ENCODE measurements around the gene VLDLR.

Gene VLDLR

DNA sequence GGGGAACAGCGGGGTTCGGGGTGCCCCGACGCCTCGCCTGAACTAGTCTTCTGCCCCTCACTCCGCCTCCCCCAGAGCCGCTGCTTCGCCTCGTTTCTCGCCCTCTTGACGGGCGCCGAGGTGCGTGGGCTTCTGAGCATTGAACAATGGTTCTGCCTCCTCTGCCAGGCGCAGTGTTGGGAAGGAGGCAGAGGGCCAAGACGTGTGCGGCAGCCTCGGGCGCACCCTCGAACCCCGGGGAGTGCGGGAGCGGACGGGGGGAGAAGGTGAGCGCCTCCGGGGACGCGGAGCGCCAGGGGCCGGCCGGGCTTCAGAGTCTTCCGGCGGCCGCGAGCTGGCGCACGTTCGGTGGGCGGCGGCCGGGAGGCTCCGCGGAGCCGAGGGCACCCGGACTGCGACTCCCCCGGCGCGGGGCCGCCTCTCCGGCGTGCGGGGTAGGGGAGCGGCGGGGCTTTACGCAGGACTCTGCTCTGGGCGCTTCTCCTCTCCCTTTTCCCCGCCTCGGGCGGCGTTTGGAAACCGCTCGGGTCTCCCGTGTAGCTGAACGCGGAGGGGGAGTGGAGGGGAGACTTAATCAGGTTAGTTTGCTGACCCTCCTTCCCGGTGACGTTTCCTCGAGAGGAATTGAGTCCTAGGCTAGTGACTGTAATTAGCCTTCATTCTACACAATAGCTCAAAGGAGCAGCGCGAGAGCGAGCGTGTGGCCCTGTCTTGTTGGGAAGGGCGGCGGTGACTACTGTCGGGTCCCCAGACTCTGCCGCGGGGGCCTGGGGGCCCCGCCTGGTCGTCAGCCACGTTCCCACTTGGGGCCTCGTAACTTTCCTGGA lies 1.1 kb downstream of the VLDLR start:
- no peak for DNase-seq

DNA sequence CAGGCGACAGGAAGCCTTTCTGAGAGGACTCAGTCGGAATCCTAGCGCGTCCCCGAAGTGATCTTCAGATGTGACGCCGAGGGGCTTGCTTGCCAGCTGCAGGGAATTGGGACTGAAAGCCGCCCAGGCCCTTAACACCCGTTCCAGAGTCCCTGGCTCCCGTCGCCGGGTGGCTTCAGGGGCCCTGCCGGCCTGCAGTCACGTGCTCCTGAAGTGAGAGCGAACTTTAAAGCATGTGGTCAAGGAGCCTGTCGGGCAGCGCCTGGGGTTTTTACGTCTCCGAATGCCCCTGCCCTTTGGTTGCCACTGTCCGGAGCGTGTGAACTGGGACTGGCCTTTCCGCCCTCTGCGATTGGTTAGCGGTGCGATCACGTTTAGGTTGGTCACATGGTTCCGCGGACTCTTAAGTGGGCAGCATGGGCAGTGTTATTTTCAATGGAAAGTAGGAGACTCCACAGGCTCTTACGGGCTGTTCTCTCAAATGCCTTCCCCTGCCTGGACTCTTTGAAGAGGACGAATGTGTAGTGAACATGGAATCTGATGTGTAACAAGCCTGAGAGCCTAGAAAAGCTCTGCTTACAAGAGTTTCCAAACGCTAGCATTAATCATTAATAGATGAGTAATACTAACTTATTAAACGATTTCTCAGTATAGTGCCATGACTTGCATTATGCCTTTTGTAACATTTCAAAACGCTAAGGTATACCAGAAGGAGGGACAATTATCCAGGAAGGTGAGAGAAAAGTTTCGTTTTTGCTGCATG lies 1.9 kb downstream of the VLDLR start:
- no peak for DNase-seq

- DNase-seq, result no peak
Measured at GRCh38 chr9:2624051-2624682, 2.6 kb downstream of the VLDLR start.

GRCh38 chr9:2625427-2625826 lies 3.8 kb downstream of the VLDLR start:
- DNase-seq, result no peak

- DNase-seq, result no peak
Measured at GRCh38 chr9:2628919-2629318, 7.3 kb downstream of the VLDLR start.

DNA sequence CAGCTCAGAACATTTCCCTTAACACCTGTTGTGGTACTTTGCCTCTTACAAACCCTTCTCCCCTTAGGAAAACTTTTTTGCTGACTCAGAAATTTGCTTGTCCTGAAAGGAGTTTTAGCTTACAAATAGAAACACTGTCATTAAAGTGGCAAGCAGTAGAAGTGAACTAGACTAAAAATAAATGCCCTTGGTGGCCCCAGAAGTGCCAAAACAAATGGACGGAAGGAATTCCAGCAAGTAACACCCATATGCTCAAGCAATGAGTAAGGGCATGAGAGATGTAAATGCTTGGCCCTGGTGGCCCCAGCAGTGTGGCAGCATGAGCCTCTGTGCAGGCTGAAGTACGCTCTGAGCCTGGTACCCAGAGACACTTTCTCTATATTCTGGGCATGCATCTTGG lies 8.6 kb downstream of the VLDLR start:
- DNase-seq, result no peak

DNA sequence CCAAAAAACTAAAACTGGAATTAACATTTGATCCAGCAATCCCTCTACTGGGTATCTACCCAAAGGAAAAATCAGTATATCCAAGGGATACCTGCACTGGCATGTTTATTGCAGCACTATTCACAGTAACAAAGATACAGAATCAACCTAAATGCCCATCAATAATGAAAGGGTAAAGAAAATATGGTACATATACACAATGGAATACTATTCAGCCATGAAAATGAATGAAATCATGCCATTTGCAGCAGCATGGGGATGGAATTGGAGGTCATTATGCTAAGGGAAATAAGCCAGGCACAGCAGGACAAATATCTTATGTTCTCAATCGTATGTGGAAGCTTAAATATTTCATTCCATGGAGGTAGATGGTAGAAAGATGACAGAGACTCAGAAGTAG lies 9.7 kb downstream of the VLDLR start:
- no peak for DNase-seq

DNA sequence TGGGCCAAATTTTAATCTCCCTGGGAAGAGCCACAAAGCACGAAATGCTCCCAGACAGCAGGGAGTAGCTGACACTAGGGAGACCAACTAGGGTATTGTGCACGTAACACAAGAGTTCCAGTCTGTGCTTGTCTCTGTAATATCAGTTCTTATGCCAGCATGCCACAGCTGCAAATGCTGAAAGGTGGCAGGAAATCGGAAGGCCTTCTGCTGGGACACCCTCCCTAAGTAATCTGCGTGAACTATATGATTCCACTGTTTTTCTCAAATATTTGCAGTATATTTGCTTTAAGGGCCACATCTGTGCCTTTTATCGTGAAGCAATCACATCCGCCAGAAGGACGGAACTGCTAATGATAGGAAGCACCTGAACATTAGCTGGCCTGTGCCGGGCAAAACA lies 12.6 kb downstream of the VLDLR start:
- DNase-seq, result no peak

DNA sequence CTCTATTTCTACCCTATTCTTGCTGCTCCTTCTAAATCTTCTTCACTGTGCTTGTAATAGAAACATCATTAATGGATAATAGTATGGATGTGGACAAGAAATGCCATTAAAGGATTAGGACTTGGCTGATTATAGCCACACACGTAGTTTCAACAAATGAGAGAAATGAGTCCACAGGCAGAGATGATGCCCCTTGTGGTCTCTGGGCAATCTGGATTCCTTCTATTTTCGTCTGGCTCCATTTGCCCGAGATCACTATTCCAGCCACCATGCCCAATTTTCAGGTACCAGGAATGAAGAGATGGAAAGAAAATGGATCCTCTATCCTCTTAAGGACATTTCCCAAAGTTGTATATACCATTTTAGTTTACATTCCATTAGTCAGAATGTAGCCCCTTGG lies 13.2 kb downstream of the VLDLR start:
- DNase-seq, result no peak

DNA sequence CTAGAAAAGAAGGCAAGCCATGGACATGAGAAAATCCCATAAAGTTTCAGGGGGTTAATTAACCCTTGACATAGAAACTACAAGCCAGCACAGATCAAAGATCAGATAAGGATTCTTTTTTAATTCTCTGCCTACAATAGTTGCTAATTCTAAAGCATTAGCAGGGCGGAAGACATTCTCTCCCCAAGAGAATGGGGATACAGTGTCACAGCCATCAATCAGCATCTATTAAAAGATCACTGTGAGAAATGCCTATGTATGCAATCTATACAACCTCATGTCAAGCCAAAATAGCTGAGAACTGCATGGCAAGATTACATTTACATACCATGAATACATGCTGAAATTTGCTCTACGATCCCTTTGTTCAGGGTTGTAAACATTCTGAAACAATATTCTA lies 14.3 kb downstream of the VLDLR start:
- no peak for DNase-seq

- no peak for DNase-seq
Measured at GRCh38 chr9:2637390-2637789, 15.8 kb downstream of the VLDLR start.

DNA sequence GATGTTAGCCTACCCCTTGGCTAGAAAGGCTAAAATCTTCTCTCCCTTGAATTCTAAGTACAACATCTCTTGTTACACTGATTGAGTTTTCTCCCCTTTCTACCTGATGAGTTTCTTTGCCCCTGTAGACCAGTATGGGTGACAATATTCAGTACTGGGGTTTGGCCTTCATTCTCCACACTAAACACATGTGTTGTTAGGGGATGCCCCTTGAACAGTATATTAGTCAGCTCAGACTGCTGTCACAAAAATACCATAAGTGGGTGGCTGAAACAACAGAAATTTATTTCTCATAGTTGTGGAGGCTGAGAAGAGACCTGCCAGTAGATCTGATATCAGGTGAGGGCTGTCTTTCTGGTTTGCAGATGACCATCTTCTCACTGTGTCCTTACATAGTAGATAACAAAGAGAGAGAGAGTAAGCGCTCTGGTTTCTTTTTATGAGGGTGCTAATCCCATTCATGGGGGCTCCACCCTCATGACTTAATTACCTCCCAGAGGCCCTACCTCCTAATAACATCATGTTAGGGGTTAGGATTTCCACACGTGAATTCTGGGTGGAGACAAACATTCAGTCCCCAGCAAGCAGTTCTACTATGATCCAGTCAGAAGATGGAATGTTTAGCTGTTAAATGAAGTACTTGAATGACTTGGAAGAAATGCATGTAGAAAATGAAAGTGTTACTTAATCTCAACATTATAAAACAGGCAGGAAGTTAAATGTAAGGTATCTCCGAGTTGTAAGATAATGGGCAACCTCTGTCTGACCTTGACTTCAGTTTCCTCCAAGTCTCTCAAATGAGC lies 17.5 kb downstream of the VLDLR start:
- no peak for DNase-seq

GRCh38 chr9:2639786-2640185 lies 18.2 kb downstream of the VLDLR start:
- DNase-seq, result no peak

- DNase-seq, result no peak
Measured at GRCh38 chr9:2640570-2640969, 19.0 kb downstream of the VLDLR start.

- no peak for DNase-seq
Measured at GRCh38 chr9:2641033-2641432, 19.4 kb downstream of the VLDLR start.

DNA sequence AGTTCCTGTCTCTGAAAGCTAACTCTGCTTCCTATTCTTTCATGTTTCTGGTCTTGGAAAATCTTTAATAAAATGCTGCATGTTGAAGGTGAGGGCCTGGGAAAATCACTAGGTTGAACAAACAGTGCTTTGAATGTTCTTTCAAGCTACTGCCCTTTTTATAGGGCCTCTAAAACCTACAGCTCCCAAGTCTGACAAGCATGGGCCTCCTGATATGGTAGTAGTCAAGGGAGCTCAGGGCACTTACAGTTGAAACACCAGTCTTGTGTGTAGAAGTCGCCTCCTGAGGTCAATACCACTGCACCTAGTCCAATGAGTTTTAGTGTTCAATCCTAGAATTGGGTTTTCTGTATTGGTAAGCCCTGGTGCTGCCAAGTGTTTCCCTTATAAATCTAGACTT lies 20.5 kb downstream of the VLDLR start:
- DNase-seq, result no peak

- DNase-seq, result no peak
Measured at GRCh38 chr9:2645569-2645968, 24.0 kb downstream of the VLDLR start.

GRCh38 chr9:2655411-2655901 lies 33.9 kb downstream of the VLDLR start:
- DNase-seq, result peak; percentile 25

- DNase-seq, result peak; percentile 97
Measured at GRCh38 chr9:2657427-2657826, 35.8 kb downstream of the VLDLR start.

DNA sequence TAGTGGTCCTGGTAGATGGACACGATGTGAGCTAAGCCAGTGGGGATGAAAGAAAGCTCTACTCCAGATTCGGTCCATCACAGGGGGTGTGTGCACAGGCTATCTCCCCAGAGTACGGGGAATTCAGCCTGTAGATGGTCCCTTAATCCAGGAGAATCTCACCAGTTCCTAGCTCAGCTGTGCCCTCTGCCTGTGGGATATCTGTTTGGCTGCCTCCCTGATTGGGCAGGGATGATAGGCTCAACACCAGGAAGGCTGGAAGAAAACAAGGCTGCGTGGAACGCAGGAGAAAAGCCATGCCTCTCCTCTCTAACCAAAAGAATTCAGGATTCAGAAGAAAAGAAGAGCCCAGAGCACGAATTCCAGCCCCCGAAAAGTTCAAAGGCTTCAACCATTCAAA lies 40.9 kb downstream of the VLDLR start:
- no peak for DNase-seq

- no peak for DNase-seq
Measured at GRCh38 chr9:2663461-2664173, 42.0 kb downstream of the VLDLR start.
